GM18873 (cell line): ENCODE results near the gene SIT1.
A peak's percentile ranks its signal among the peaks of the same experiment; 100 is the strongest.

Experiments
- ATAC-seq: cut with Tn5 transposase; IDR thresholded peaks from one replicate; pipeline ENCODE4 v1.9.1; 2021; ENCODE audit warnings: mild to moderate bottlenecking, moderate library complexity, moderate number of reproducible peaks; ENCODE audit not compliant: unreplicated experiment, low FRiP score

The SIT1 gene, protein sequence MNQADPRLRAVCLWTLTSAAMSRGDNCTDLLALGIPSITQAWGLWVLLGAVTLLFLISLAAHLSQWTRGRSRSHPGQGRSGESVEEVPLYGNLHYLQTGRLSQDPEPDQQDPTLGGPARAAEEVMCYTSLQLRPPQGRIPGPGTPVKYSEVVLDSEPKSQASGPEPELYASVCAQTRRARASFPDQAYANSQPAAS

DNA sequence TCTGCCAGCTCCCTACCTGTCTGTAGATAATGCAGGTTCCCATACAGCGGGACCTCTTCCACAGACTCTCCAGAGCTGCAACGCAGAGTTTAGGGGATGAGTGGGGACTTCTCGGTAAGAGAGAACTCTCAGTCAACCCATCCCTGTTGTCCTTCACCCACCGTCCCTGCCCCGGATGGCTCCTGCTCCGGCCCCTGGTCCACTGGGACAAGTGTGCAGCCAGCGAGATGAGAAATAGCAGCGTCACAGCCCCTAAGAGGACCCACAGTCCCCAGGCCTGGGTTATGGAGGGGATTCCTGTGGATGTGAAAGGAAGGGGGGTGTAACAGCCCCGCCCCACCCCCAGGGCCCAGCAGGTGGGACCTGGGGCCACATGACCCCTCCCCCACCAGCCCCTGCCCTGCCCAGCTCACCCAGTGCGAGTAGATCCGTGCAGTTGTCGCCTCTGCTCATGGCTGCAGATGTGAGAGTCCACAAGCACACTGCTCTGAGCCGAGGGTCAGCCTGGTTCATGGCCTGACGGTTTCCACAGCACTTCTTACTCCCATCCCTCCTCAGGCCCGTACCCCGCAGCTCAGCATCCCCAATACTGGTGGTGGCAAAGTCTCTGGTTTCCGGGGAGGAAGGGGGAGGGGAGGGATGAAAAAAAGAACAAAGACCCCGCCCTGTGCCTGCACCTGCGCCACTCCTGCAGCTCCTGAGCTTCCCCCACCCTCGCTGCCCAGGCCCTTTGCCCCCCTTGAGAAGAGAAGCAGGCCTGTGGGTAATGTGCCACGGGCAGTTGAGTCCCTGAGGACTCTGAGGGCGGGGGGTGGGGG lies at the start of gene SIT1:
Gene SIT1, minus strand, starts transcription at position 591 of the 818 bp plus-strand sequence. Its CDS starts 78 bp downstream, at position 513.
- no peak for ATAC-seq

DNA sequence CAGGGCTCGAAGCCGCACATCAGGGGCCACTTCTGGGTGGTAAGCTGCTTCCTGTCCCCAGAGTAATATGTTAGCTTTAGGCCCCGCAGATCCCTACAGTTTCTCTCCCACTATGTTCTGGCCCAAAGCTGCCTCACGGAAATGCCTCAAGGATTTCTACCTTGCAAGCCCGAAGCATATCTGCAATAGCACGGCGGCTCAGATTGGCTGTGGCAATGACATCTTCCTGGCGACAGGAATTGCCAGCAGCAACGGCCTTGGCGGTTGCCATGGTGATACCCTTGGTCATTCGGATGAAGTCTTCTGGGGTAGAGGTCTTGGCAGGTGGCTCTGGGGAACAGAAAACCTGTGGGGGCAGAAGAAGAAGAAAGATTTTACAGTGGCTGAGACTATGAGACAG lies 49.3 kb upstream of the SIT1 start:
- ATAC-seq, result no peak

DNA sequence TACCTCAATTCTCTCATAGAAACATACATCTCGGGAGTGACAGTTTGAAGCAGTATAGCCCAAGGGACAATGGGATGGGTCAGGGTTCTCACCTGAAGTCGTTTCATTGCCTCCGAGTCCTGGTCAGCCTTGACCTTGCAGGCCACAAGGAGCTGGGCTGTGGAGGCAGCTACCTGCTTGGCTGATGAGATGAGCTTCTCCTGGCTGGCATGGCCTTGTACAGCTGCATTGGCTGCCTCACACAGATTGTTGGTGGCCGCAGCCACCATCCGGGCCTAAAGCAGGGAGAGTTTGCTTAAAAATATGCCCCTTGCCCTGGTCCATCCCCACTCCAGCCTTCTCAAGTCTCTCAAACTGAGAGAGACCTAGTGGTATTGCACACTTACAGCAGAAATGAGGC lies 47.5 kb upstream of the SIT1 start:
- ATAC-seq, result no peak

DNA sequence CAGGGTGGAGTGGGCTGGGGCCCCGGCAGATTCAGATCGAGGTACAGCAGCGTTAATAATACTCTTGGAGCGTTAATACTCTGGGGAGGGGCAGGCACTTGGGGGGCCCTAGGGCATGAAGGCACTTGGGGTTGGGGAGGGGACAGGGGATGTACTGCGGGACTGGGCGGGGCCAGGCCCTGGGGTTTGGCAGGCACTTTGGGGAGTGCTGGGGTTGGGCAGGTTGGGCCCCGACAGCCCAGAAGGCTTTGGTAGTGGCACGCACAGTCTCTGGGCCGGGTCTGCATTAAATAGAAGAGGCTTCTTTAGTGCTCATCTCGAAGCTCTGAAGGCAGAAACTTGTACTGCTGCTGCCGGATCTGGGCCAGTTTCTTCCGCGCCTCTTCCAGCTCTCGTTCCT lies 46.8 kb upstream of the SIT1 start:
- no peak for ATAC-seq

DNA sequence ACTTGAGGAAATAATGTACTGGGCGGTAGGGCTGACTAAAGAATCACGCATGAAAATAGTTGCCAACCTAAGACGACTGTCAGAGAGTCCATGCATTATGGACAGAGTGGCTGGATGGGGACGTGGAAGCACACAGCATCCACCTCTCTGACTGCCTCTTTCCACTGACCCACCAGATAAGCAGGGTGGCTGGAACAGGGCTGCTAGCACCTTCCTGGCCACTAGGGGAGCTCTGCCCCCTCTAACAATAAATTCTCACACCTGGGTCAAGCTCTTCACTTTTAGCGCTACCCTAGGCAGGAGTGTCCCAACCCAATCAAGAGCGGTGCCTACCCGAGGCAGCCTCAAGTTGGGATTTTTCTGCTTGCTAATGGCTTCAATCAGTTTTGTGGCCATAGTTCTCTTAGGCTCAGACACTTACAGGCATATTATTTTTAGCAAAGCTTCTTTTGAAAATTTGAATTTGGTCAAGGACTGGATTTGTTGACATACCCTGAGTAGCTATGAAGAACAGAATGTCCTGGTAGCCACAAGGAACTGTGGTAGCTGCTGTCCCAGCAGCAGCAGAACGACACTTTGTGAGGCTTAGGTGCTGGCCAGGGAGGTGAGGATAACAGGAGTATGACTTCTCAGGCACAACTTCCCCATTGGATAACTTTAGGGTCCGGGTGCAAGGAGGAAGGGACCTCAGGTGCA lies 45.9 kb upstream of the SIT1 start:
- peak; percentile 52 for ATAC-seq

DNA sequence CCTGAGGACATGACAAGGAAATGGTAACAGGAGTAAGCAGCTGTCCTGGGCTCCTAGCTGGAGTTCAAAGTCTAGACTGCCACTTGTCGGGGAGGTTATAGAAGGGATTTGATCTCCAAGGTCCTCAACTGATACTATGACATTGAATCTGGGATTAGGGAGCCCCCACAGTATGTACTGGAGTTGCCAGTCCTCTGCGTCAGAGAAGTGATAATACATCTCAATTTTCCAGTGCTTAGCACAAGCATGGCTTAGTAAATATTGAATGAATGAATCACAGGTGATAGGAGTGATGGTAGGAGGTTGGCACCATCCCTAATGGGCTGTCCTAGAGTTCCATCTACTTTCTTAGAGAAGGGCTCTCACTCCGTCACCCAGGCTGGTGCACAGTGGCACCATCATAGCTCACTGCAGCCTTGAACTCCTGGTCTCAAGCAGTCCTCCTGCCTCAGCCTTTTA lies 45.2 kb upstream of the SIT1 start:
- no peak for ATAC-seq

DNA sequence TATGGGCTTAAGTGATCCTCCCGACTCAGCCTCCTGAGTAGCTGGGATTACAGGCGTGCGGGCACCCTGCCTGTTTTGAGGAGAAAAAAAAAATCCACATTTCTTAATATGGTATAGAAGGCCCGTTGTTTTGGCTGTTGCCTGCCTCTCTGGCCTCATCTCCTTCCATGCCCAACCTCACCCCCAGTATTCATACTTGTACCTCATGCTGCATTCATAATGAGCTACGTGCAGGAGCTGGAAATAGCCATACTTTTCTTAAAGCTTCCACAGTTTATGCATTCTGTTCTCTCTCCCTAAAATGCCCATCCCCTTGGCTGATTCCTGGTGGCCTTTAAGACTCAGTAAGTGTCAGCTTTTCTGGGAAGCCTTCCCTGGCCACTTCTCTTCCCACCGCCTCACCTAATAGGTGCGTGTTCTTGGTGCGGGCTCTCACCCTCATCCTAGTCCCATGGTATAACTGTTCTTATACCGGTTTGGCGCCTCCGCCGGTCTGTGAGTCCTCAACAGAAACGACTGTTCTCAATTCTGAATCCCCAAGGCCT lies 41.1 kb upstream of the SIT1 start:
- ATAC-seq, result no peak

DNA sequence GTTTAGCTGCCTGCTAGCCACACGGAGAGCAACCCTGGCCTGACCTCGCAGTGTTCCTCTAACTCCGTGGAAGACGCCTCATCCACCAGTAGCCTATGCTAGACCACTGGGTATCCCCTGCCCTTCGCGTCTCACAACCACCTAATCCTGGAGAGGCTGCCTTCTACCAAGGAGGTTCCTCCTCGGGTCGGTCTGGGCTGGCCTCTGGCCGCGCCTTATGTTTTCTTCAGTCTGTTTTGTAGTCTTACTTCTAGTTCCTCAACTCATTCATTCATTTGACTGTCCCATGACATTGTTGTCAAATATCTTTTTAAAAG lies 40.6 kb upstream of the SIT1 start:
- ATAC-seq, result no peak

DNA sequence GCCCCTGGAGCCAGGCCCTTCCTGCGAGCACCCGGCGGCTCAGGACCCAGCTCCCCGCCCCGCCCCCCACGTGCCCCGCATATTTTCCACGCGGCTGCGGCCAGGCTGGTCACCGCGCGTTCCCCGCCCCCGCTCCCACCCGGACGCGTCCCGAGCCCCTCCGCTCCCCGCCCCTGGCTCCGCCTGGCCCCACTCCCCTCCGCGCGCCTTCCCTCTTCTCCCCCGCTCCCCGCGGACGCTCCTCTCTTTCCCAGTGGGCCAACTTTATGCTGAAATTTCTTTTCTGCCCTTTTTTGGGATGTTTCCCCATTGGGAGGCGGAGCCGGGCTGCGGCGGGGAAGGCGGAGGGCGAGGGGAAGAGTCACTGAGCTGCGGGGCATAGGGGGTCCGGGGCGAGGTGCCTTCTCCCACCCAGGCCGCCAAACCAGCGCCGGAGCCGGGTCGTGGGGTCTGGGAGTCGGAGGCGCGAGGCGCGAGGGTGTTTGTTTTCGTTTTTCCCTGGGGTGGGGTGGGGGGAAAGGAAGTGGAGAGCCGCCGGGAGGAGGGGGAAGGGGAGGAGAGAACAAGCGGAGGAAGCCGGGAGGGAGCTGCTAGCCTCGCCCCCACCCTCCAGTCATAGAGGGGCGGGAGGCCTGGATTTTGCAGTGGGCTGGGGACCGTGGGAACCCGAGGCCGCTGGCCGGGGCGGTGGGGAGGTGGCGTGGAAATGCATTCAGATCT lies 40.0 kb upstream of the SIT1 start:
- ATAC-seq, result no peak

DNA sequence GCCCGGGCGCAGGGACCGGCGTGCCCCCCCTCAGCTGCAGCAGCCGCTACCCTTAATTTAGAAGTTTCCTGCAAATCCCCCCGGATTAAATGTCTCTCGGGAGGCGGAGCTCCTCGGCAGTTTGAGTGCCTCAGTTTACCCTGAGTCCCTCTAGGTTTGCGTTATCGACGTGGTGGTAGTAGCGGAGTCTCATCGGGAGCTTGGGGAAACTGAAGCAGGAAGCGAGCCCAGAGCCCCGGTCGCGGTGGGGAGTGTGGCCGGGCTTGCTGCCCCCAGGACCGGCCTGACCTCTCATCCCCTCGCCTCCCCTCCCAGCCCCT lies 39.5 kb upstream of the SIT1 start:
- no peak for ATAC-seq

DNA sequence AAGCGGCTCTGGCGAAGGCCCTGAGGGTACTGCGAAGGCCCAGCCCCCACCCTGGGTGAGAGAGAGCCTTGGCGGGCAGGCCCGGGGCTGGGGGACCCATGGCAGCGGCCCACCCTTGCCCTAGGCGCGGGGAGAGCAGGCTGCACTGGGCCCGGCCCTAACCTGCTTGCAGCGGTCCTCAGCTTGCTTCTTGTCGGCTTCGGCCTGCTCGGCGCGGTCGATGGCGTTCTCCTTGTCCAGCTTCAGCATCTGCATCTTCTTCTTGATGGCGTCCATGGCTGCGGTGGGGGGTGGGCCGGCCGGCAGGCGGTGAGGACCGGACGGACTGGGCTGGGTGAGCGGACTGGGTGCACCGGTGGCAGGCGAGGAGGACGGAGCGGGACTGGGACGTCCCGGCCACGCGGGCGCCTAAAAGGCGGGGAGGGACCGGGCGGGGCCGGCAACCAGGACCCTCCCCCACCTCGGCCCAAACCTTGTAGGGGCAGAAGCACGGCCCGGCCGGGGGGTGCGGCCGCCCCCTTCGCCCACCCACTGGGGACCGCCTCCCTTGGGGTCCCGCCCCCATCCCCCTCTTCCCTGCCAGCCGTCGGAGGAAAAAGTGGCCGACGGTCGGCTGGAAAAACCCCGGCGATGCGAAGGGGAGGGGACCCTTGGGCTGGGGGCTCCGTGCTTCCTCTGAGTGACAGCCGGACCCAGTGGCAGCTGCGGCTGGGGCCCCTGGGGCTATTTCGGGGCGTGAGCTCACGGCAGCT lies 39.0 kb upstream of the SIT1 start, which contains the start of gene TPM2:
Gene TPM2, minus strand, starts transcription at position 384 of the 752 bp plus-strand sequence. Its CDS starts 108 bp downstream, at position 276.
- no peak for ATAC-seq

DNA sequence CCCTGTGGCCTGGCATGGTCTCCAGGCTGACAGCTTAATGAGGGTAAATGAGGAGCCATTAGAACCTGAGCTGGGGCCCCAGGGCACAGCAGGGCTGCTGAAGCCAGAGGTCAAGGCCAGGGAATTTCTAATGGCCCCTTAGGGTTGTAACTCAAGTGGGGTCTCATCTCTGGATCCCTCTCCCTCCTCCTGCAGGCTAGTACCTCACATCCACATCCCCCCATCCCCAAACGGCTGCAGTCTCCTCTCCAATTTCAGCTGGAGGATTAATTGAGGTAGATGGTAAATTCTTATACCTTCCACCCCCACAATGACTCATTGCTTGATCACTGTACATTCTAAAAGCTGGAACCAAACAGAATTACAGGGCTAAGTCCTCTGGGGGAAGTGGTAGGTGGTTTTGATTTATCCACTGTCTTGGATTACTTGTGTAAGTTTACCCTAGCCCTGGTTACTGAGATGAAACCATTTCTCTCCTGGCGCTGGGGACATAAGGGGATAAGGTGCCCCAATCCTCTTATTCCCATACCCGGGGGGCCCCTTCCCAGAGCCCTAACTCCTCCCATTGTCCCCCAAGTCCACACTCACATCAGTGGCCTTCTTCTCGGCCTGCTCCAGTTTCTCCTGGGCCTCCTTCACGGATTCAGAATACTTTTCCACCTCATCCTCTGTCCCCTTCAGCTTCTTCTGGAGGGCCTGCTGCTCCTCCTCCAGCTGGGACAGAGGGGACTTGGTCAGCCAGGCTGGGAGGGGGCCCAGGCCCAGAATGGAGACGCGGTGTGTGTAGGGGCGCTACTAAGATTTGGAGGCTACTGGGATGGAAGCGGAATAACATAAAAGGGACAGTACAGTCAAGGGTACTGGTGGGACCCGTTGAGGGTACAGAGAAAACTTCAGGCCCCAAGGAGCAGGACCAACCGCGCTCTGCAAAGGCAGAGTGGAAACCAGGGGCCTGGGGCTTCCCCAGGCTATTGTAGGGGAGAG lies 38.1 kb upstream of the SIT1 start:
- no peak for ATAC-seq

DNA sequence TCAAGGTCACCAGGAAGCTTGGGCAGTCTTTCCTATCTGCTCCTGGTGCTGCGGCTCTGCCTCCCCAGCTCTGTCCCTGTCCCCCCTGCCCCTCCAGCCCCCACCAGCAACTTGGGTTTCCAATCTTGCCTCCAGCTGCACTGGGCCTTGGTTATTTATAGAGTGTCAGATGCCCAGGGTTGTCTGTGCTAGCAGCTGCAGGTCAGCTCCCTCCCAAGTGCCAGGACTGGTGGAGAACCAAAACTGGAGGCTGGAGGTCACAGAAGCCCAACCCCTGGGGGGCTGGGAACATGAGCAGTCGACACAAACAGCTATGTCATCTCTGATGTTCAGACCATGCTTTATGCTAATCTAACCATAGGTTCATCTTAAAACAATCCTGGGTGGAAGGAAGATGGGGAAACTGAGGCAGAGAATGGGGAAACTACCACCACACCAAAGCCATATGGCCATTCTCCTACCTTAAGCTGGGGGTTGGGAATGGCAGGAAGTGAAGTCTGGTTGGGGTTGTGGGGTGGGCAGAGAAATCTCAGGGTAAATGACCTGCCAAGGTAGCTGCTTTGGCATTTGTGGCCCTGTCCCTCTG lies 37.3 kb upstream of the SIT1 start:
- ATAC-seq, result no peak

DNA sequence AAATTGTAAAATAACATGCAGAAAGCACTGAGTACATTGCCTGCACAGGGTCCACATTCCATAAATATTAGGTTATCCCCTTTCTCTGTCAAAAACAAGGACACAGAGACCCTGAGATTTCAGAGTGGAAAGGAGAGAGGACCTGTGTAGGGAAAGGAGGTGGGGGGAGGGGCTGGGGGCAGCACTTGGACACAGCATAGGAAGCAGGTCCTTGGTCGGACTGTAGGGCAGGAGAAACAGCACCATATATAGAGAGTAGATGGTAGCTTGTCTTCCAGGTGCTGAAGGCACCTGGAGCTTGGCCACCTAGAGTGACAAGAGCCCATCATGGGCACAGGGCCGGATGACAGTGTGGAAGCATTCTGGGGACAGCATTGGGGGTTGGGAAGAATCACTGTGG lies 36.6 kb upstream of the SIT1 start:
- no peak for ATAC-seq

DNA sequence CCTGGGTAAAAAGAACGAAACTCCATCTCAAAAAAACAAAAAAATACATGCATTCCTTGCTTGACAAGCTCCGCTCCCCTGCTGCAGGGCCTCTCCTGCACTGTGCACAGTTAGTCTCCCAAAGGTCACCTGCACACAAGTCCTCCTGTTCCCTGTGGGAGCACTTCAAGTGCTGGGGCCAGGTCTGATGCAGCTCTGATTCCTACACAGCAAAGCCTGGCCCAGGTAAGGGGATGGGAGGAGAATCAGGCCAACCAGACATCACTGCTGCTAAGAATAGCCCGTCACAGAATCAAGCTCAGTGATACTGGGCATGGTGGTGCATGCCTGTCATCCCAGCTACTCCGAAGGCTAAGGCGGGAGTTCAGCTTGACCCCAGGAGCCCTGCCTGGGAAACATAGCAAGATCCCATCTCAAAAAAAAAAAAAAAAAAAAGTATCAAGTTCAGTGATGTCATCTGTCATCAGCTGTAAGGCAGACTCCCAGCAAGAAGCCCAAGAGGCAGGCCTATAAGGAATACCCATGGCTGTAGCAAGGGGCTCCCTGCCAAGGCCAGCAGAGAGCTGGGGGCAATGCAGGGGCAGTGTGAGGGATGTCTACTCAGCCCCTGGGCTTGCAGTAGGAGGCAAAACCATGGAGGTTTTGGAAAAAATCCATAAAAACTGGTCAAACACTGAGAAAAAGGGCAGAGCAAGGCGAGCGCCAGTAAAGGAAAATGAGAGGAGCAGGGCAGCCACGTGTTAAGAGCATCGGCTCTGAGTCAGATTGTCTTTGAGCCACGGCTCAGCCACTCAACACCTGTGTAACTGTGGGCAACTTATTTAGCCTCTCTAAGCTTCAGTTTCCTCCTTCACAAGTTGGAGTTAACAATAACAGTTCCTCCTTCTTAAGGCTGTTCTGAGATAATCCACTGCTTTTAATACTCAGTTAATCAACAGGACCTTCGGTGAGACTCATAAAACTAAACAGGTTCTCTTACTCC lies 35.8 kb upstream of the SIT1 start:
- ATAC-seq, result no peak

DNA sequence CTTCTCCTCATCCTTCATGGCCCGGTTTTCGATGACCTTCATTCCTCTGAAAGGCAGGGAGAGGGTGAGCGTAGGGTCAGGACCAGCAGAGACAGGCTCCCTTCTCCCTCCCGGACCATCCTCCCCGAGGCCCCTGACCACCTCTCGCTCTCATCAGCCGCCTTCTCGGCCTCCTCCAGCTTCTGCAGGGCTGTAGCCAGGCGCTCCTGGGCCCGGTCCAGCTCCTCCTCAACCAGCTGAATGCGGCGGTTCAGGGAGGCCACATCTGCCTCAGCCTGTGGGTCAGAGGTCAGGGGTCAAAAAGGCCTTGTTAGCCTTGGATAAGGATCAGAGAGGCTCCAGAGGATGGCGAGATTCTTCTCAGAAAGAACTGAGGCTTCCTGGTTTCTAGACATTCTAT lies 34.8 kb upstream of the SIT1 start:
- no peak for ATAC-seq

DNA sequence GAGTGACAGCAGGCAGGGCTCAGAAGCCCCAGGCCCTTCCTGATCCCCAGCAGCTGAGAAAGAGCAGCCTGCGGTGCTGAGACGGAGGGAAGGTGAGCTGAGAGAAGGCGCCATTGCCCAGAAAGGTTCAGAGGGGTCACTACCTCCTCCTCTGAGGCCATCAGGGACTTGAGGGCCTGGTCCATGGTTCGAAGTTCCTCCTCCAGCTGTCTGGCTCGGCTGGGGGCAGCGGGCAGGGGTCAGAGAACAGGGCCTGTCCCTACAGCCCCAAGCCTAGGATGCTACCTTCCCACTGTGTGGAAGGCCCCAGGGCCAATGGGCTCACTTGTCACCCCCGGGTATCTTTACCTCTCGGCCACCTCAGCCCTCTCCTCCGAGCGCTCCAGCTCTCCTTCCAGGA lies 34.2 kb upstream of the SIT1 start:
- ATAC-seq, result no peak
